GM10266 (cell line): ENCODE results near the gene L2HGDH.

ENCODE experiments used
- DNase-seq: peaks from one replicate; pipeline ENCODE4 v3.0.0; 2012; ENCODE audit errors: extremely low spot score
- CTCF ChIP-seq: IDR thresholded peaks from 2 replicates; pipeline ENCODE4 v1.5.1; 2012; ENCODE audit warnings: mild to moderate bottlenecking, low read depth; ENCODE audit not compliant: control insufficient read depth, insufficient read depth; ENCODE audit errors: missing control alignments

L2HGDH gene

DNA sequence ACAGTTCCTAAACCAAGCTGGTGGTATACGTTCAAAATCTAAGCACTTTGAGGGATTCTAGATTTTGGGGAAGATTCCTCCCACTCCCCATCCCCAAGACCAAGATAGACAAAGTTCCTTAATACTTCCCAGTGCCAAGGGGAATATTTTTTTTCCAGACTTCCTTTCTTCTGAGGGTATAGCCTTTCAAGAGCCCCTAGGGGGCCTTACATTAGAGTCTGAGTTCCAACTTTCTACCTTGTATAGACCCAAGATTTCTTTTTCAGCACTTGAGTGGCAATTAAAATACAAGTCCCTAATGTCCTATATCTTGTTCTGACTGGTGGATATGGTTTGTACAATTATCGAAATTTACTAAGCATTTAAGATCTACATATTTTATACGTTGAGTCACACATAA lies 52.0 kb downstream of the L2HGDH start:
- no peak for TF ChIP-seq CTCF

GRCh38 chr14:50257732-50258131 lies 54.3 kb downstream of the L2HGDH start:
- DNase-seq, result no peak
- TF ChIP-seq CTCF, result no peak

More for the DNA sequence above, 52.0 kb downstream of the L2HGDH start:
- DNase-seq, result no peak

- DNase-seq, result no peak
- no peak for TF ChIP-seq CTCF
Observed at GRCh38 chr14:50254248-50254647, 57.8 kb downstream of the L2HGDH start.

DNA sequence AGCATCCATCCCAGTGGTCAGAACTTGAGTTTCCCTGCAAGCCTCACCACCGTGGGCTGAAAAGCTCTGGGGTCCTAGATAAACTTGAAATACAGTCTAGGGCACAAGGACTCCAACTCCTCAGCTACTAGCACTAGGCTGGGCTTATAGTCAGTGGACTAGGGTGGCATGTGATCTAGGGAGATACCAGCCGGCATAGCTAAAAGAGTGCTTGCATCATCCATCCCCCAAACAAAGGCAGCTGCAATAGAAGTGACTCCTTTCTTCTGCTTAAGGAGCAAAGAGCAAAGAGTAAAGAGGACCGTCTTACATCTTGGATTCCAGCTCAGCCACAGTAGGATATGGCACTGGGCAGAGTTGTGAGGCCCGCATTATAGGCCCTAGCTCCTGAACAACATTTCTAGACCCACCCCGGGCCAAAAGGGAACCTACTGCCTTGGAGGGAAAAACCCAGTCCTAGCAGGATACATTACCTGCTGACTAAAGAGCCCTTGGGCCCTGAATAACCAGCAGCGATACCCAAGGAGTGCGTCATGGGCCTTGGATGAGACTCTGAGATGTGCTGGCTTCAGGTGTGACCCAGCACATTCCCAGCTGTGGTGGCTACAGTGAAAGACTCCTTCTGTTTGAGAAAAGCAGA lies 62.8 kb downstream of the L2HGDH start:
- TF ChIP-seq CTCF, result no peak
- DNase-seq, result no peak

DNA sequence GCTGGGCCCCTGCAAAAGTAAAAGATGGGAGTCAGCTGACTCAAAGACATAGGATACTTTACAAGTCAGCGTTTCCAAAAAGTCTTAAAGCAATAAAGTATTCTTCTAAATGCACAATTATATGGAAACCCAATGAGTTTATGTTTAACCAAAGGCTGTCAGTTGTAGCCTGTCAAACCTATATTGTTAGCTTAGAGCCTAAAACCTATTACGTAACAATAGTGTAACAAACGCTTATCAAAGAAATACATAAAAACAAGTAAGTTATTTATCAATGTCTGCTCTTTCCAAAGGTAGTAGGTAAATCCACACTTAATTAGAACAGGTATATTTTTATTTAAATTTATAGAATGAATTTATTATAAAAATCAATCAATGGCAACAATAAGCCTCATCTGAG lies 64.8 kb downstream of the L2HGDH start:
- no peak for DNase-seq
- no peak for TF ChIP-seq CTCF

GRCh38 chr14:50242566-50243310 lies 69.3 kb downstream of the L2HGDH start:
- TF ChIP-seq CTCF, result no peak
- DNase-seq, result no peak

DNA sequence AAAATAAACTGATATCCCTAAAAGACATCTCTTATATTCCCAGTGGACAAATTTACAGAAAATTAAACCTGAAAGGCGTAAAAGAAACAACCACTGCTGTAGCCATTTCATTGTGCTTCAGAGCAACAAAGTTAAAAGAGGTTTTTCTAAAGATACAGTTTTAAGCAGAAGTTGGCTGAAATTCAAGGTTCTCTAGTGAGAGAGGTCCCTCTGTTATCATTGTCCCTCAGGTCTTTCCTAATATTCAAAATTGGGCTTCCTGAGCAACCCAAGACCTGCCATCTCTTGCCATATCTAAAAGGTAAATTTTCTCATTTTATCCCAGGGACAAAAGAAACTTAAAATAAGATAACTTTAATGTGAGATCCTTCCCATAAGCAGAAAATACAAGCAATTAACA lies 69.9 kb downstream of the L2HGDH start:
- DNase-seq, result no peak
- no peak for TF ChIP-seq CTCF
